K562 (cell line): Measurements from ENCODE around the gene SART3. TPM values are rescaled to one million over a fixed set of nuclear protein-coding genes. Genes with fewer than 3 reads are reported as not detected.

Experiments used
- EP300 ChIP-seq: IDR thresholded peaks from 2 replicates; pipeline ENCODE4 v1.6.1; 2012; ENCODE audit warnings: low read length, improper control_type of control experiment
- MGA ChIP-seq: fragments of 450-650 bp; IDR thresholded peaks from 2 replicates; pipeline ENCODE4 v1.6.1; 2016; ENCODE audit warnings: mild to moderate bottlenecking, moderate library complexity
- RFX5 ChIP-seq: IDR thresholded peaks from 2 replicates; pipeline ENCODE4 v1.6.1; 2011; ENCODE audit warnings: low read depth, mild to moderate bottlenecking, improper control_type of control experiment, low read length
- TSHZ1 ChIP-seq: fragments of 250-450 bp; sonication (Bioruptor Pico); IDR thresholded peaks from 2 replicates; pipeline ENCODE4 v1.4.0; 2020; ENCODE audit warnings: mild to moderate bottlenecking, moderate library complexity
- ZKSCAN8 ChIP-seq: fragments of 200-800 bp; sonication (Bioruptor generic); IDR thresholded peaks from 2 replicates; pipeline ENCODE4 v1.6.1; 2016; ENCODE audit warnings: missing genetic modification characterization, missing compliant biosample characterization
- ZNF639 ChIP-seq, 2 experiments: fragments of 200-800 bp in 1 of 2; sonication (Bioruptor generic) in 1 of 2; sonication (generic) in 1 of 2; formaldehyde crosslinking in 1 of 2; IDR thresholded peaks in 1 of 2; conservative IDR thresholded peaks in 1 of 2; 2 replicates each; pipeline versions ENCODE4 v1.5.0 to v1.6.1; 2016 to 2020; ENCODE audit warnings: missing compliant biosample characterization in 1 of 2, missing genetic modification characterization in 1 of 2, missing genetic modification reagents in 1 of 2
- polyA plus RNA-seq, 8 experiments: library from polyadenylated mRNA; depleted of rRNA in 4 of 8; stranded (reverse) in 5 of 8; unstranded in 3 of 8; fragments of >200 nt; fragmentation: Nextera tagmentation in 2 of 8; fragmentation: Illumina TruSeq in 1 of 8; extraction: Ambion mirVana in 2 of 8; extraction: Trizol in 1 of 8; gene quantifications; 2 replicates each; pipeline versions ENCODE4 v1.2.1 to v1.2.3, GENCODE V29; 2011 to 2014; ENCODE audit warnings: inconsistent platforms in 1 of 8, missing spikeins in 1 of 8
- total RNA-seq, 7 experiments: library from RNA; depleted of rRNA in 6 of 7; stranded (reverse); fragments of >200 nt in 6 of 7; fragmentation: Illumina TruSeq in 2 of 7; extraction: Trizol in 2 of 7; gene quantifications; 2 replicates each; pipeline versions ENCODE4 v1.2.1 to v1.2.3, GENCODE V29; 2011 to 2021; ENCODE audit warnings: low replicate concordance in 1 of 7

Gene SART3
- total and polyA plus RNA-seq, 9 of the 15 experiments (the other 6 are each of a cell fraction or from before 2014, with no cell fraction given), result 8.9 to 167 (median 56.7) TPM

DNA sequence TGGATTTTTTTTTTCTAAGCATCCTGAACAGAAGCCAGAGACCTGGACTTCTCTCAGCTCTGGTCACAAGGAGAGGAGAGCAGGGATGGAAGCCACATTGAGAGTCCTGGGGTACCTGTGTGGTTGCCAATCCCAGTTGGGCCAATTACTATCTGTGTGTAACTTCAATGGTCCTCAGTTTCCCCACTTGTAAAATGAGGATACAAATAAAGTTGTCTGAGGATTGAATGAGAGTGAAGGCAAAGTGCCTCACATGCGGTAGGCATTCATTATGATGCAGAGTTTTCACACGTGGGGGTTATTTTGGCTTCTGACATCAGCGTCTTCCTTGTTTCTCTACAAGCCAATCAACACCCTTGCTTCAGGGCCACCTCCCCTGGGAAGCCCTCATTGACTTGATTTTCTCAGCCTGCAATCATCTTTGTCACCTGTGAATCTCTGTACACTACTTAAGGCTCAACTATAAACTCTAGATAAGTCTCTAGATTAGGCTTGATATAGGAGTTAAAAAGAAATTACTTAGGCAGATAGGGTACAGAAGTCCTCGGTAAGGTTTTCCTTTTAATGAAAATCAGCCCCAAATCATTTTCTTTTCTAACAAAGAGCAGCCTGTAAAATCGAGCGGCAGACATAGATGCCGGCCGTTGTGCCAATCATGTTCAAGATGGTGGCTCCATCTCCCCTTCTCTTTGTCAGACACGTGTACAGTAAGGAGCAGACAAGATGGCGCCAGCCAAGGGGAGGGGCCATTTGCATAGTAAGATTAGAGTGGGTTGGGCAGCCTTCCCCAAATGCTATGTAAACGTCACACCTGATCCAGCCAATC is 83.7 kb downstream of the SART3 start (continued):
- TF ChIP-seq MGA (peak; percentile 68), RFX5 (no peak), TSHZ1 (CRISPR knock-in tag) (no peak), ZNF639 (CRISPR knock-in tag; conservative IDR thresholded peaks at IDR 0.05 in 1 of 2, IDR thresholded peaks at IDR 0.05 in 1 of 2) (peak in 1 of 2 experiments; percentile 44; a peak in 1 of 4 replicates), ZKSCAN8 (CRISPR knock-in tag) (0 out of 2 replicates have a peak, but pooled peaks have one; percentile 53), EP300 (peak; percentile 16; the same call in 1 of the 2 replicates)
